Eye (tissue), 1 donor: ENCODE measurements around the gene DNALI1.
"Not testable (repeated sequence)": the region's sequence is repeated elsewhere in the genome, so short reads cannot be mapped to it uniquely, and the experiment has no call there.

Source experiments
- DNase-seq: peaks from one replicate; pipeline ENCODE4 v3.0.0-alpha.2; 2015

DNALI1 gene

GRCh38 chr1:37556712-37557196 is at the start of gene DNALI1:
Gene DNALI1 (plus strand): TSS chr1:37556940. CDS start chr1:37556995, 55 bp downstream.
- peak; percentile 97 for DNase-seq

- no peak for DNase-seq
Observed at GRCh38 chr1:37509181-37509580, 47.6 kb upstream of the DNALI1 start.

- peak; percentile 62 for DNase-seq
Observed at GRCh38 chr1:37513795-37514349, 42.9 kb upstream of the DNALI1 start.

GRCh38 chr1:37514350-37515184 is 42.2 kb upstream of the DNALI1 start, which contains the start of gene MEAF6:
Gene MEAF6 (minus strand): TSS chr1:37514766. CDS start chr1:37514746, 20 bp downstream.
- peak; percentile 94 for DNase-seq

DNA sequence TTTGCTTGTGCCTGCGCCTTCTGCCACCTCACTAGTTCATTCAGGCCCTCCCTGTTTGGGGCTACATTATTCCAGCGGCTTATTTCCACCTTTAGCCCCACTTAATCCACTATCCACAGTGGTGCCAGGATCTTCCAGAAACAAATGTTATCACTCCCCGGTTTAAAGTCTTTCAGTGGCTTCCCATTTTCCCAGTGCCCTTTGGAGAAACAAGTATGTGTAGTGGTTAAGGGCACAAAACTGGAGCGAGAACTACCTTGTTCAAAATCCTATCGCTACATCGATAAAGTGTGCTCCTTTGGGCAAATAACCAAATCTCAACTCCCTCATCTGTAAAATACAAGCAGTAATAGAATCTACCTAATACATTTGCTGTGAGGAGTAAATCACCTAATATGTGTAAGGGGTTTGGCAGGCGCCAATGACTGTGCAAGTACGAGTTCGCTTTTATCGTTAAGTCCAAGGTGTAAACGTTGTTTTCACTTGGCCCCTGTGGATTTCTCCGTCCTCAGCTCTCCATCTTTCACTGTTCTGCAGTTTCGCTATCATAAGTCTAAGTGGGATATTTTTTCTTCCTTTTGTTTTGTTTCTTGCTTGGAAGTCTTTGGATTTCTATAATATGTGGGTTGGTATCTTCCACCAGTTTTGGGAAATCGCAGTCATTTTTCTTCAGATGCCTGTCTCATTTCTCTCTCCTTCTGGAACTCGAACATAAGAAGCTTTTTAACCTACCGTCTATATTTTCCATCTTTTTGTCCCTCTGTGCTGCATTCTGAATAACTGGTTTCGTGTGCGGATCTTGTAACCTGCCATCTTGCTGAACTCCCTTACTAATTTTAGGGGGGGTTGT is 41.3 kb upstream of the DNALI1 start:
- no peak for DNase-seq

DNA sequence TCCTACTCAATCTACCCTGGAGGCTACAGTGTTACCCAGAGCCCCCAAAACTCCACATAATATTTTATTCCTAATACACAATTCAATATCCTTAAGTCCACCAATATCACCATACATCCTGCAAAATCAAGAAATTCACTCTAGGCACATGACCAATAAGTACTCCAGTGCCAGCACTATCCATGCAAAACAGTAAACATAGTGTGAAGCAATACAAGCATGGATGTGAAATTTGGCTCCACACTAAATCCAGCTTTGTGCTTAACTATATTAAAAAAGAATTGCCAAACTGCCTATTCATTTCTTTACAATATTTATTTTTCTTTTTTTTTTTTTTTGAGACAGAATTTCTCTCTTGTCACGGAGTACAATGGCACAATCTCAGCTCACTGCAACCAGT is 39.2 kb upstream of the DNALI1 start:
- no peak for DNase-seq

GRCh38 chr1:37518241-37518640 is 38.5 kb upstream of the DNALI1 start:
- not testable (repeated sequence) for DNase-seq

DNA sequence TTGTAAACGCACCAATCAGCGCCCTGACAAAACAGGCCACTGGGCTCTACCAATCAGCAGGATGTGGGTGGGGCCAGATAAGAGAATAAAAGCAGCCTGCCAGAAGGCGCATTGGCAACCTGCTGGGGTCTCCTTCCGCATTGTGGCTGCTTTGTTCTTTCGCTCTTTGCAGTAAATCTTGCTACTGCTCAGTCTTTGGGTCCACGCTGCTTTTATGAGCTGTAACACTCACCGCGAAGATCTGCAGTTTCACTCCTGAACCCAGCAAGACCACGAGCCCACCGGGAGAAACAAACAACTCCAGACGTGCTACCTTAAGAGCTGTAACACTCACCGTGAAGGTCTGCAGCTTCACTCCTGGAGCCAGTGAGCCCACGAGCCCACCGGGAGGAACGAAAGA is 37.8 kb upstream of the DNALI1 start:
- DNase-seq = not testable (repeated sequence)

GRCh38 chr1:37519613-37520012 is 37.1 kb upstream of the DNALI1 start:
- DNase-seq = no peak

- DNase-seq = not testable (repeated sequence)
Observed at GRCh38 chr1:37529888-37530287, 26.9 kb upstream of the DNALI1 start.

DNA sequence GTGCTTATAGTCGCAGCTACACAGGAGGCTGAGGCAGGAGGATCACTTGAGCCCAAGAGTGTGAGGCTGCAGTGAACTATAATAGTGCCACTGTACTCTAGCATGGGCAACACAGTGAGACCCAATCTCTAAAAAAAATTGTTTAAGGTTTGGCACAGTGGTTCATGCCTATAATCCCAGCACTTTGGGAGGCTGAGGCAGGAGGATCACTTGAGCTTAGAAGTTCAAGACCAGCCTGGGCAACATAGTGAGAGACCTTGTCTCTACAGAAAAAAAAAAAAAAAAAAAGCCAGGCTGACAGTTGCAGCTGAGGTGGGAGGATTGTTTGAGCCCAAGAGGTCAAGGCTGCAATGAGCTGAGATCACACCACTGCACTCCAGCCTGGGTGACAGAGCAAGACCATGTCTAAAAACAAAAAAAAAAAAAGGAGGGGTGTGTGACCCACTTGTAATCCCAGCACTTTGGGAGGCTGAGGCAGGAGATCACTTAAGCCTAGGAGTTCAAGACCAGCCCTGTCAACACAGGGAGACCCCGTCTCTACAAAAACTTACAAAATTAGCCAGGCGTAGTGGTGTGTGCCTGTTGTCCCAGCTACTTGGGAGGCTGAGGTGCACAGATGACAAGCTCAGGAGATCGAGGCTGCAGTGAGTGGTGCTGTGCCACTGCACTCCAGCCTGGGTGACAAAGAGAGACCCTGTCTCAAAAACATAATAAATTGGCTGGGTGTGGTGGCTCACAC is 24.2 kb upstream of the DNALI1 start:
- not testable (repeated sequence) for DNase-seq

- DNase-seq = no peak
Observed at GRCh38 chr1:37533317-37534093, 23.2 kb upstream of the DNALI1 start.

- DNase-seq = no peak
Observed at GRCh38 chr1:37537378-37537777, 19.4 kb upstream of the DNALI1 start.

DNA sequence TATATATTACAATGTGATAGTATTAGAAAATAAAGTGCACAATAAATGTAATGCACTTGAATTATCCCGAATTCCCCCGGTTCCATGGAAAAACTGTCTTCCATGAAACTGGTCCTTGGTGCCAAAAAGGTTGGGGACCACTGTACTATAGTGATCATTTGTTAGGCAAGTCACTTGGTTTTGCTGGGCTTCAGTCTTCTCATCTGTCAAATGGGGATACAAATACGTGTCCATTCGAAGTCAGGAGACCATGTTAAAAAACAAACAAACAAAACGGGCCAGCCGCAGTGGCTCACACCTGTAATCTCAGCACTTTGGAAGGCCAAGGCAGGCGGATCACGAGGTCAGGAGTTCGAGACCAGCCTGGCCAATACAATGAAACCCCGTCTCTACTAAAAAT is 17.6 kb upstream of the DNALI1 start:
- DNase-seq = not testable (repeated sequence)

DNA sequence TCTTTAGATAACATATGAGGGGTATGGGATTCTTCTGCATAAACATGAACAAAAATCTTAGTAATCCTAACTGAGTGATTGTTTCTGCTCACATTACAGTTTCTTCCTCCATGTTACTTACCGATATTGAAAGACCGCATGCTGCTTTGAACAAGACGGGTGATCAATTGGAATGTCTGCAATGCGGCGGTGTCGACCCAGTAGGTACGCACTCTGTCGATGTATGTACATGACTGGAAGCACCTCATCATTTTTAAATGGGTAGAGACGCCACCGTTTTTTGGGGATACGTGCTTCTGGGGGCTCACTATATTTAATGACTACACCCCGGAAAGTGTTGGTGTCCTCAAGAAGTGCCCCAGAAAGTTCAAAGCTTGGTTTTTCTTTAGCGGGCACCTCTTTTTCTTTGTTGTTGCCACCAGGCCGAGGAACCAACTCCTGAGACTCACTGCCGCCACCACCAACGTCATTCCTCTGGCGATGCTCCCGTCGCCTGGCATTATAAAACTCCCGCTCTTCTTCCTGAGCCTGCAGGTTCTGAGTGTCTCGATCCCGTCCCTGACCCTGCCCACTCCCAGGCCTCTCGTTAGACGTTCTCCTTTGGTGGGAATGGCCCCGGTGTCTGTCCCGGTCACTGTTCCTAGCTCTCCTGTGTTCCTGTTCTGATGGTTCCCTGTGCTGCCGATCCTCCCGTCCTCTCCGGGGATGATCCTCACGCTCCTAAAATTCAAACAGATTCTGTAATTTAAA is 16.5 kb upstream of the DNALI1 start:
- DNase-seq = no peak

- DNase-seq = no peak
Observed at GRCh38 chr1:37544530-37544929, 12.2 kb upstream of the DNALI1 start.

DNA sequence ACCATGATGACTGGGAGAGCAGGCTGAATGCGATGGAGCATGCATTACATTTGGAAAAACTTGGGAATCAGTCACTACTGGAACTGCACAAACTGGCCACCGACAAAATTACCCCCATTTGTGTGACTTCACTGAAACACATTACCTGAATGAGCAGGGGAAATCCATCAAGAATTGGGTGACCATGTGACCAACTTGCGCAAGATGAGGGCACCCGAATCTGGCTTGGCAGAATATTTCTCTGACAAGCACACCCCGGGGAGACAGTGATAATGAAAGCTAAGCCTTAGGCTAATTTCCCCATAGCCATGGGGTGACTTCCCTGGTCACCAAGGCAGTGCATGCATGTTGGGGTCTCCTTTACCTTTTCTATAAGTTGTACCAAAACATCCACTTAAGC is 11.7 kb upstream of the DNALI1 start:
- no peak for DNase-seq

GRCh38 chr1:37549341-37549740 is 7.4 kb upstream of the DNALI1 start:
- no peak for DNase-seq

DNA sequence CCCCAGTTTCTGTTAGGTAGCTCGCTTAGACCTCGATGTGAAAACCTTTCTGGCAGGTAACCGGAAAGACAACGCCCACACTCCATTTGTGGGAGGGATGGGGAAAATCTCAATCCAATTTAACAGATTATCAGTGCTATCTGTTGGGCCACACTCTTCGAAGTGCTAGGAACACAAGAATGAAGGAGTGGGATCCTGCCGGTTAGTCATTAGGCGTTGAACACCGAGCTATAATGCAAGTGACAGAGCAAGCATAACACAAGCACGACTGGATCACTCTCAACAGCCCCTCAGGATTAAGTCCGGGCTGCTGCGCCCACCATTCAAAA is 3.2 kb upstream of the DNALI1 start:
- no peak for DNase-seq

GRCh38 chr1:37553927-37554808 is 2.6 kb upstream of the DNALI1 start, which contains the start of gene SNIP1:
Gene SNIP1 (minus strand): TSS chr1:37554293. CDS start chr1:37554229, 64 bp downstream.
- peak; percentile 97 for DNase-seq
